ENCODE measurements around the gene RGS6. TPM values are rescaled to one million over a fixed set of nuclear protein-coding genes. Genes with fewer than 3 reads are reported as not detected.
"Not testable (repeated sequence)": the region's sequence is repeated elsewhere in the genome, so short reads cannot be mapped to it uniquely, and the experiment has no call there.

RGS6 gene
- total RNA-seq, 4 donors from 2014 or later: 0.46 to 3.7 (median 1.6) TPM

DNA sequence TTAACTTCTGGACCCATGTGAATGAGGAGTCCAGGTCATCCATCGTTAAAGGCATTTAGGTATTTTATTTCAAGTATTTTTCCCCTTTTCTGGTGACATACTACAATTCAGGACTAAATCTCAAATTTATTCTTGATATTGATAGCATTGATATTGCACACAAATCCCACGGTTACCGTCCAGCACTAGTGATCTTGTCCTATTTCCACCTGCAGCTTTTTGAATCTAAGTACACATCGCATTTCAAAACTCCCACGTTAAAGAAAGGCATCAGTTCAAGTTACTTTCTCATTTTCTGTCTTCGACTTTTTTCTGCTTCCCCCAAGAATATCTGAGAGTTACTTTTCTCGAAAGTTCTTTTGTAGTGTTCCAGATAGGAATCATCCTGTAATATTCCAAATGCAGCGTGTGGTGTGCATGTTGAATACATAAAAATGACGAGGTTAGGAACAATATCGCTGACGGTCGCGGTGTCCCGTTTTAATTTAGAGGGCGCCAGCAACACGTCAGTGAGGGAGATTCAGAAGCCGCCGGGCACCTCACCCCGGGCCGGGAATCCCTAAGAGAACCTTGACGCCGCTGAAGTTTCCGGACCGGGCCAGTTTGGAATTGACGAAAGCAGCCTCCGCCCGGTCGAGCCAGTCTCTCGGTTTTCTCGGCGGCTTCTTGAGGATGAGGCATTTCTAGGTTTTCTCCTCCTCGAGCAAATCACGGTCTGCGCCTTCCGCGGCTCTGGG is 569 bp upstream of the RGS6 start:
- H3K4me3 ChIP-seq: peak overlapping the region in 2 of 4 donors; percentile 25 to 46
- intact Hi-C loops (cut with DNase I; ENCODE audit: low total_unique reads): no loop called here
- H3K27me3 ChIP-seq: peaks cover 18 to 23% (median 20%) of the 10 kb centered on the region in 3 donors
- in situ Hi-C loops (cut with MboI; ENCODE audit: low sequenced_read_pairs in 4 of 4): no loop called here
- H3K9me3 ChIP-seq: no peaks in the 10 kb centered on the region
- ATAC-seq (no peak), DNase-seq (no peak)
- H3K4me1 ChIP-seq: no peaks in the 10 kb centered on the region
- TF ChIP-seq POLR2A (IDR thresholded peaks at IDR 0.05) (no peak), CTCF (IDR thresholded peaks at IDR 0.05 in 4 of 5, conservative IDR thresholded peaks at IDR 0.05 in 1 of 5) (no peak)
- H3K27ac ChIP-seq: no peak overlapping the region
- no peaks in the 10 kb centered on the region for H3K36me3 ChIP-seq

DNA sequence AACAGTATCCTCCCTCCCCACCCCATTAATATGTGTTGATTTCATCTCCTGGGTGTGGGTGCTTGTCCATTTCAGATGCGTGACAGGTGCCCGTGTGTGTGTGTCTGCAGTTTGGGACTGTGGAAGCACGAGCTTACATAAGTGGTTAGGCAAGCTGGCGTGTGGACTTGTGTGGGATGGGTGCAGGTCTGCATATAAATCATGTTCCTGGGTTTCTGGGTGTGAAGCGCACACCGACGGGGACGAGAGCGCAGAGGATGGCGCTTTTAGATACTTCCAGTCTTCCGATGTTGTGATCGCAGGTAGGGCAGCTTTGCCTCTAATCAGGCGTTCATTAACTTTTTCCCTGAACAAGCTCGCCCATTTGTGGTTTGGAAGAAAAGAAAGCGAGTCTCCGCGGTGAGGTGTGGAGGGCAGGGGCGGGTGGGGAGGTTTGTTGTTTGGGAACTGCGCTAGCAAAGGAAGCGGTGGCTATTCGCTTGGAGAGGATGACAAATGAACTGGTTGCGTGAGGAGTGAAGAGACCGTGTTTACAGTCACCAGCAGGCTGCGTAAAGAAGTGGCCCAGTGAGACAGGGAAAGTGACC is 865 bp downstream of the RGS6 start:
- no peak for ATAC-seq
- DNase-seq: no peak
- H3K36me3 ChIP-seq: no peaks in the 10 kb centered on the region
- no peaks in the 10 kb centered on the region for H3K9me3 ChIP-seq
- intact Hi-C loops (cut with DNase I; ENCODE audit: low total_unique reads) (no loop called here), in situ Hi-C loops (cut with MboI; ENCODE audit: low sequenced_read_pairs in 4 of 4) (no loop called here)
- H3K27me3 ChIP-seq: peaks cover 18 to 23% (median 20%) of the 10 kb centered on the region in 3 donors
- H3K27ac ChIP-seq: peak overlapping the region in 1 of 4 donors; percentile 34
- H3K4me3 ChIP-seq: peak overlapping the region; percentile 26 to 46 (median 37)
- no peak for TF ChIP-seq POLR2A (IDR thresholded peaks at IDR 0.05)
- TF ChIP-seq CTCF (IDR thresholded peaks at IDR 0.05 in 4 of 5, conservative IDR thresholded peaks at IDR 0.05 in 1 of 5): no peak
- no peaks in the 10 kb centered on the region for H3K4me1 ChIP-seq

GRCh38 chr14:71938273-71938672 is 6.0 kb downstream of the RGS6 start:
- H3K36me3 ChIP-seq; ATAC-seq; H3K4me1 ChIP-seq; H3K9me3 ChIP-seq; H3K4me3 ChIP-seq; H3K27ac ChIP-seq; in situ Hi-C loops (cut with MboI; ENCODE audit: low sequenced_read_pairs in 4 of 4); intact Hi-C loops (cut with DNase I; ENCODE audit: low total_unique reads); DNase-seq: not testable (repeated sequence)
- peaks cover 6 to 14% (median 9%) of the 10 kb centered on the region in 3 donors for H3K27me3 ChIP-seq

GRCh38 chr14:71939344-71939743 is 7.1 kb downstream of the RGS6 start:
- H3K4me1 ChIP-seq; H3K36me3 ChIP-seq; ATAC-seq; in situ Hi-C loops (cut with MboI; ENCODE audit: low sequenced_read_pairs in 4 of 4); H3K9me3 ChIP-seq; H3K27ac ChIP-seq; intact Hi-C loops (cut with DNase I; ENCODE audit: low total_unique reads); H3K27me3 ChIP-seq; DNase-seq; H3K4me3 ChIP-seq: not testable (repeated sequence)

- H3K4me3 ChIP-seq; DNase-seq; H3K9me3 ChIP-seq; in situ Hi-C loops (cut with MboI; ENCODE audit: low sequenced_read_pairs in 4 of 4); H3K27ac ChIP-seq; ATAC-seq; intact Hi-C loops (cut with DNase I; ENCODE audit: low total_unique reads); H3K4me1 ChIP-seq; H3K27me3 ChIP-seq; H3K36me3 ChIP-seq: not testable (repeated sequence)
These were observed 8.3 kb downstream of the RGS6 start for GRCh38 chr14:71940500-71940899.

GRCh38 chr14:71941616-71942015 is 9.4 kb downstream of the RGS6 start:
- H3K36me3 ChIP-seq; DNase-seq; H3K4me1 ChIP-seq; intact Hi-C loops (cut with DNase I; ENCODE audit: low total_unique reads); H3K27me3 ChIP-seq; H3K4me3 ChIP-seq; H3K9me3 ChIP-seq; ATAC-seq; in situ Hi-C loops (cut with MboI; ENCODE audit: low sequenced_read_pairs in 4 of 4); H3K27ac ChIP-seq: not testable (repeated sequence)

Data from gastrocnemius medialis (tissue), 4 donors.